K562 (cell line): ENCODE data around the gene SERF2. TPM values are rescaled to one million over a fixed set of nuclear protein-coding genes. Genes with fewer than 3 reads are reported as not detected.

Experiments used
- ATAC-seq: fragments of 200-7000 bp; cut with Tn5 transposase; 3 replicates; pipeline ENCODE4 v1.9.1; 2020; ENCODE audit warnings: moderate library complexity
- BruUV-seq: library from RNA; stranded (reverse); fragments of 400-500 nt; replicated peaks from 2 replicates; lab custom pipeline; 2021; lab: Mats Ljungman, UMichigan
- CTCF ChIA-PET: fragments of 300-600 bp; formaldehyde crosslinking; extraction: SDS; loops from one replicate; lab custom pipeline; 2021; ENCODE audit warnings: low intra/inter-chr PET ratio; lab: Yijun Ruan, JAX
- POLR2A ChIA-PET: fragments of 300-600, 350-650 bp; sonication (Branson Sonifier 250); formaldehyde crosslinking; extraction: SDS; loops from one replicate; lab custom pipeline; 2021; ENCODE audit warnings: antibody characterized with exemption, inconsistent platforms; lab: Yijun Ruan, JAX
- DNase-seq, 4 experiments: peaks; one replicate each; pipeline versions ENCODE4 v3.0.0 to v3.0.0-alpha.2; 2011 to 2018; ENCODE audit warnings: low spot score in 3 of 4, mixed read lengths in 3 of 4; ENCODE audit errors: extremely low read depth in 1 of 4
- FAIRE-seq: peaks from 2 replicates; lab custom pipeline; 2011; peaks lifted over from hg19 to GRCh38; lab: Jason Lieb, UNC
- H2AFZ ChIP-seq: 2 replicates; pipeline ENCODE4 v1.6.0; 2011; ENCODE audit warnings: low read depth, low read length, control low read depth, inconsistent platforms
- H3K27ac ChIP-seq: fragments of 200-600 bp; 3 replicates; pipeline ENCODE4 v1.8.0; 2011; ENCODE audit warnings: low read depth, mild to moderate bottlenecking, control low read depth, inconsistent platforms, low read length, moderate library complexity, mixed read lengths; ENCODE audit errors: extremely low read depth
- H3K27me3 ChIP-seq, 2 experiments: fragments of 300-600 bp in 1 of 2; 2 replicates in 1 of 2; 3 replicates in 1 of 2; pipeline versions ENCODE4 v1.6.0 to v1.8.0; 2011; ENCODE audit warnings: inconsistent platforms in 2 of 2, low read length in 2 of 2, mild to moderate bottlenecking in 1 of 2, mixed read lengths in 1 of 2, moderate library complexity in 1 of 2; ENCODE audit not compliant: control insufficient read depth in 2 of 2, insufficient read depth in 2 of 2
- H3K36me3 ChIP-seq: fragments of 300-600 bp; 3 replicates; pipeline ENCODE4 v1.8.0; 2011; ENCODE audit warnings: mild to moderate bottlenecking, low read length, inconsistent platforms; ENCODE audit not compliant: control insufficient read depth, insufficient read depth
- H3K4me1 ChIP-seq, 2 experiments: fragments of 200-600 bp in 1 of 2; replicated peaks in 1 of 2; 2 replicates in 1 of 2; 3 replicates in 1 of 2; pipeline versions ENCODE4 v1.5.1 to v1.8.0; 2011; ENCODE audit warnings: inconsistent platforms in 2 of 2, low read length in 2 of 2, mild to moderate bottlenecking in 1 of 2, mixed read lengths in 1 of 2, moderate library complexity in 1 of 2; ENCODE audit not compliant: control insufficient read depth in 2 of 2, insufficient read depth in 2 of 2
- H3K4me2 ChIP-seq: 2 replicates; pipeline ENCODE4 v1.6.1; 2011; ENCODE audit warnings: low read length, control low read depth, inconsistent platforms, mixed read lengths; ENCODE audit not compliant: insufficient read depth
- H3K4me3 ChIP-seq: fragments of 200-600 bp; sonication (generic), shearing (Covaris generic); 2 replicates; pipeline ENCODE4 v1.5.1; 2016; ENCODE audit warnings: control low read depth, inconsistent platforms
- H3K79me2 ChIP-seq: fragments of 200-600 bp; 3 replicates; pipeline ENCODE4 v1.8.0; 2011; ENCODE audit warnings: low read length, inconsistent platforms; ENCODE audit not compliant: control insufficient read depth, insufficient read depth
- H3K9ac ChIP-seq, 2 experiments: 2 replicates each; pipeline versions ENCODE4 v1.6.0 to v1.6.1; 2011; ENCODE audit warnings: low read depth in 2 of 2, low read length in 2 of 2, control low read depth in 1 of 2, inconsistent platforms in 1 of 2, mild to moderate bottlenecking in 1 of 2, mixed read lengths in 1 of 2; ENCODE audit not compliant: insufficient read depth in 1 of 2
- H3K9me1 ChIP-seq: one replicate; pipeline ENCODE4 v1.6.0; 2011; ENCODE audit warnings: inconsistent platforms, mild to moderate bottlenecking, low read length, moderate library complexity; ENCODE audit not compliant: control insufficient read depth, insufficient read depth
- H3K9me3 ChIP-seq: replicated peaks from 2 replicates; pipeline ENCODE4 v1.5.1; 2011; ENCODE audit warnings: low read depth, low read length, inconsistent platforms; ENCODE audit not compliant: control insufficient read depth, insufficient read depth
- H4K20me1 ChIP-seq: replicated peaks from 2 replicates; pipeline ENCODE4 v1.6.1; 2011; ENCODE audit warnings: low read length, inconsistent platforms, mixed read lengths; ENCODE audit not compliant: control insufficient read depth, insufficient read depth
- CEBPZ ChIP-seq: fragments of 150-350 bp; IDR thresholded peaks from 2 replicates; pipeline ENCODE4 v1.6.1; 2014; ENCODE audit warnings: low read depth, mild to moderate bottlenecking, low read length, borderline replicate concordance
- CREM ChIP-seq: IDR thresholded peaks from 2 replicates; pipeline ENCODE4 v1.6.1; 2014; ENCODE audit warnings: antibody characterized with exemption, low read depth
- HEY1 ChIP-seq: fragments of 250-450 bp; sonication (Bioruptor Pico); IDR thresholded peaks from 2 replicates; pipeline ENCODE4 v1.5.0; 2020; ENCODE audit warnings: mild to moderate bottlenecking, moderate library complexity, borderline replicate concordance
- KDM1A ChIP-seq, 2 experiments: fragments of 450-650 bp; IDR thresholded peaks; 2 replicates each; pipeline ENCODE4 v1.6.1; 2016; ENCODE audit warnings: mild to moderate bottlenecking in 2 of 2
- SMAD2 ChIP-seq: fragments of 150-350 bp; IDR thresholded peaks from 2 replicates; pipeline ENCODE4 v1.6.1; 2014; ENCODE audit warnings: low read depth, mild to moderate bottlenecking, low read length
- THRAP3 ChIP-seq: fragments of 450-650 bp; IDR thresholded peaks from 2 replicates; pipeline ENCODE4 v1.6.1; 2016; ENCODE audit warnings: mild to moderate bottlenecking, inconsistent platforms, borderline replicate concordance
- ZNF584 ChIP-seq: fragments of 200-800 bp; sonication (Bioruptor generic); IDR thresholded peaks from 2 replicates; pipeline ENCODE4 v1.6.1; 2016; ENCODE audit warnings: low read depth, mild to moderate bottlenecking, missing genetic modification characterization, missing compliant biosample characterization
- WGBS: fragments of 100-300 bp; shearing (Covaris generic); methylation state at CpG from one replicate; pipeline ENCODE4 v1.1.6; 2016; ENCODE audit warnings: low coverage, mixed read lengths; ENCODE audit not compliant: insufficient coverage; ENCODE audit errors: missing lambda C conversion rate; 5-methylcytosine and 5-hydroxymethylcytosine counted together
- in situ Hi-C: fragments of 300-500 bp; cut with MboI; formaldehyde crosslinking; loops from 4 replicates; pipeline ENCODE4 v1.15.0; 2018; ENCODE audit warnings: inconsistent platforms, mixed read lengths
- intact Hi-C: fragments of 100-400 bp; cut with micrococcal nuclease; formaldehyde crosslinking; loops from 2 replicates; pipeline ENCODE4 v1.14.2; 2022
- polyA plus RNA-seq, 8 experiments: library from polyadenylated mRNA; depleted of rRNA in 4 of 8; stranded (reverse) in 5 of 8; unstranded in 3 of 8; fragments of >200 nt; fragmentation: Nextera tagmentation in 2 of 8; fragmentation: Illumina TruSeq in 1 of 8; extraction: Ambion mirVana in 2 of 8; extraction: Trizol in 1 of 8; gene quantifications; 2 replicates each; pipeline versions ENCODE4 v1.2.1 to v1.2.3, GENCODE V29; 2011 to 2014; ENCODE audit warnings: inconsistent platforms in 1 of 8, missing spikeins in 1 of 8
- total RNA-seq, 7 experiments: library from RNA; depleted of rRNA in 6 of 7; stranded (reverse); fragments of >200 nt in 6 of 7; fragmentation: Illumina TruSeq in 2 of 7; extraction: Trizol in 2 of 7; gene quantifications; 2 replicates each; pipeline versions ENCODE4 v1.2.1 to v1.2.3, GENCODE V29; 2011 to 2021; ENCODE audit warnings: low replicate concordance in 1 of 7
- TF ChIP-seq, protein P1 (sequence below): fragments of 250-450 bp; sonication (Bioruptor Pico); IDR thresholded peaks from 2 replicates; pipeline ENCODE4 v1.5.0; 2020; ENCODE audit warnings: mild to moderate bottlenecking, borderline replicate concordance

The SERF2 gene
- total and polyA plus RNA-seq, 9 of the 15 experiments (the other 6 are each of a cell fraction or from before 2014, with no cell fraction given), result 497 to 3,360 (median 867) TPM

- CTCF ChIA-PET, result no interaction called here
- 85% methylated on average over 11 of the region's 11 CpGs for WGBS
- peak overlapping the region; percentile 81 for H2AFZ ChIP-seq
- no peaks in the 10 kb centered on the region for H4K20me1 ChIP-seq
- peaks cover 17 to 24% of the 10 kb centered on the region in 2 experiments; a peak in 4 of 5 replicates for H3K4me1 ChIP-seq
- DNase-seq (peak in 1 of 4 experiments; percentile 20), FAIRE-seq (peak; percentile 6), ATAC-seq (no peak)
- intact Hi-C loops (no loop called here), in situ Hi-C loops (no loop called here)
- H3K27ac ChIP-seq, result peak overlapping the region; percentile 88
- H3K4me3 ChIP-seq, result no peak overlapping the region
- peaks cover 81% of the 10 kb centered on the region for H3K79me2 ChIP-seq
- peak overlapping the region; percentile 30 for H3K4me2 ChIP-seq
- peaks cover 25% of the 10 kb centered on the region; the same call in 2 of the 3 replicates for H3K36me3 ChIP-seq
- no peaks in the 10 kb centered on the region for H3K9me1 ChIP-seq
- H3K9ac ChIP-seq, result peak overlapping the region in 1 of 2 experiments; percentile 84; a peak in 2 of 4 replicates
- no peaks in the 10 kb centered on the region for H3K27me3 ChIP-seq
- no peaks in the 10 kb centered on the region for H3K9me3 ChIP-seq
- BruUV-seq, result no TSS peak
- POLR2A ChIA-PET, result interaction anchor here (2.6 kb wide), 1 partner anchor 11 kb away, joined by 12 read pairs; no protein-coding TSS in a partner anchor
- TF ChIP-seq KDM1A (IDR thresholded peaks at IDR 0.05) (peak; percentile 22 to 62; a peak in 1 of 4 replicates), CEBPZ (no peak), HEY1 (CRISPR knock-in tag) (no peak), ZNF584 (CRISPR knock-in tag) (no peak), CREM (no peak), THRAP3 (0 out of 2 replicates have a peak, but pooled peaks have one; percentile 63), SMAD2 (no peak)
- TF ChIP-seq, protein P1, sequence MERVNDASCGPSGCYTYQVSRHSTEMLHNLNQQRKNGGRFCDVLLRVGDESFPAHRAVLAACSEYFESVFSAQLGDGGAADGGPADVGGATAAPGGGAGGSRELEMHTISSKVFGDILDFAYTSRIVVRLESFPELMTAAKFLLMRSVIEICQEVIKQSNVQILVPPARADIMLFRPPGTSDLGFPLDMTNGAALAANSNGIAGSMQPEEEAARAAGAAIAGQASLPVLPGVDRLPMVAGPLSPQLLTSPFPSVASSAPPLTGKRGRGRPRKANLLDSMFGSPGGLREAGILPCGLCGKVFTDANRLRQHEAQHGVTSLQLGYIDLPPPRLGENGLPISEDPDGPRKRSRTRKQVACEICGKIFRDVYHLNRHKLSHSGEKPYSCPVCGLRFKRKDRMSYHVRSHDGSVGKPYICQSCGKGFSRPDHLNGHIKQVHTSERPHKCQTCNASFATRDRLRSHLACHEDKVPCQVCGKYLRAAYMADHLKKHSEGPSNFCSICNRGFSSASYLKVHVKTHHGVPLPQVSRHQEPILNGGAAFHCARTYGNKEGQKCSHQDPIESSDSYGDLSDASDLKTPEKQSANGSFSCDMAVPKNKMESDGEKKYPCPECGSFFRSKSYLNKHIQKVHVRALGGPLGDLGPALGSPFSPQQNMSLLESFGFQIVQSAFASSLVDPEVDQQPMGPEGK (CRISPR knock-in tag), result no peak
These were observed 33.9 kb downstream of the SERF2 start for GRCh38 chr15:43826029-43826507.
